GM12878 (cell line): ENCODE measurements around the gene IFITM5.

ENCODE experiments used
- EGR1 ChIP-seq, 2 experiments: IDR thresholded peaks; 1 replicate in 1 of 2; 2 replicates in 1 of 2; pipeline ENCODE4 v1.6.1; 2011 to 2012; ENCODE audit warnings: low read depth in 2 of 2, low read length in 2 of 2, borderline replicate concordance in 1 of 2, mild to moderate bottlenecking in 1 of 2, moderate library complexity in 1 of 2
- EZH2 ChIP-seq: IDR thresholded peaks from 2 replicates; pipeline ENCODE4 v1.6.1; 2012; ENCODE audit warnings: low read depth, mild to moderate bottlenecking, control low read depth, inconsistent platforms, low read length, borderline replicate concordance; ENCODE audit not compliant: control insufficient read depth
- HDGF ChIP-seq: fragments of 450-650 bp; IDR thresholded peaks from 2 replicates; pipeline ENCODE4 v1.6.1; 2016; ENCODE audit warnings: antibody characterized with exemption
- KAT2A ChIP-seq: conservative IDR thresholded peaks from 2 replicates; pipeline ENCODE4 v1.6.1; 2011; ENCODE audit warnings: low read depth, low read length; ENCODE audit not compliant: control insufficient read depth
- MYC ChIP-seq: IDR thresholded peaks from 2 replicates; pipeline ENCODE4 v1.6.1; 2011; ENCODE audit warnings: mild to moderate bottlenecking, low read length, moderate library complexity, inconsistent platforms; ENCODE audit not compliant: insufficient read depth, insufficient replicate concordance, insufficient read length, severe bottlenecking
- NFYB ChIP-seq: IDR thresholded peaks from 2 replicates; pipeline ENCODE4 v1.6.1; 2011; ENCODE audit warnings: low read depth, mild to moderate bottlenecking, low read length, improper control_type of control experiment, moderate library complexity; ENCODE audit not compliant: insufficient read depth
- POLR2A ChIP-seq: IDR thresholded peaks from 2 replicates; pipeline ENCODE4 v1.6.1; 2011; ENCODE audit warnings: low read depth, mild to moderate bottlenecking, low read length
- POLR2AphosphoS5 ChIP-seq: IDR thresholded peaks from 2 replicates; pipeline ENCODE4 v1.6.1; 2011; ENCODE audit warnings: mild to moderate bottlenecking, low read length, inconsistent platforms
- TF ChIP-seq, protein P1 (sequence below), 3 experiments: IDR thresholded peaks in 2 of 3; conservative IDR thresholded peaks in 1 of 3; 2 replicates each; pipeline ENCODE4 v1.5.1; 2011; ENCODE audit warnings: low read depth in 3 of 3, low read length in 3 of 3, mild to moderate bottlenecking in 3 of 3, control low read depth in 2 of 3, moderate library complexity in 2 of 3, inconsistent platforms in 1 of 3, mixed read lengths in 1 of 3; ENCODE audit not compliant: control insufficient read depth in 2 of 3, insufficient read depth in 1 of 3; ENCODE audit errors: extremely low read depth in 1 of 3

DNA sequence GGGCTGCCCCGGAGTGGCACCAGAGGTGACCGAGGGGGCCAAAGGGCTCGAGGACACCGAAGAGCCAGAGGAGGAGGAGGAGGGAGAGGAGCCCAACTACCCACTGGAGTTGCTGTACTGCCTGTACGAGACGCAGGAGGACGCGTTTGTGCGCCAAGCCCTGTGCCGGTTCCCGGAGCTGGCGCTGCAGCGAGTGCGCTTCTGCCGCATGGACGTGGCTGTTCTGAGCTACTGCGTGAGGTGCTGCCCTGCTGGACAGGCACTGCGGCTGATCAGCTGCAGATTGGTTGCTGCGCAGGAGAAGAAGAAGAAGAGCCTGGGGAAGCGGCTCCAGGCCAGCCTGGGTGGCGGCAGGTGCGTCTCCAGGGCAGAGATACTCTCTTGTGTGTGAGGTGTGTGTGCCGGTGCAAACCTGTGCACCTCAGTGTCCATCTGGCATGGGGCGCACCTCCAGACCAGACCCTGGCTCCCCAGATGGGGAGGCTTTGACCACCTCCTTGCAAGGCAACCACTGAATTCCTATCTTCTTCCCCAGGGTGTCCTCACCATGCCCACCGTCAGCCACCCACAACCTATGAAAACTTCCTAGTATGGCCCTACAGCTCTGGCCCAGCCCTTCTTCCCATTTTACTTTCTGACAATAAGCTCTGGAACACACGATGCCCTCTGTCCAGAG is 17.7 kb downstream of the IFITM5 start:
- no peak for TF ChIP-seq HDGF
- TF ChIP-seq, protein P1, sequence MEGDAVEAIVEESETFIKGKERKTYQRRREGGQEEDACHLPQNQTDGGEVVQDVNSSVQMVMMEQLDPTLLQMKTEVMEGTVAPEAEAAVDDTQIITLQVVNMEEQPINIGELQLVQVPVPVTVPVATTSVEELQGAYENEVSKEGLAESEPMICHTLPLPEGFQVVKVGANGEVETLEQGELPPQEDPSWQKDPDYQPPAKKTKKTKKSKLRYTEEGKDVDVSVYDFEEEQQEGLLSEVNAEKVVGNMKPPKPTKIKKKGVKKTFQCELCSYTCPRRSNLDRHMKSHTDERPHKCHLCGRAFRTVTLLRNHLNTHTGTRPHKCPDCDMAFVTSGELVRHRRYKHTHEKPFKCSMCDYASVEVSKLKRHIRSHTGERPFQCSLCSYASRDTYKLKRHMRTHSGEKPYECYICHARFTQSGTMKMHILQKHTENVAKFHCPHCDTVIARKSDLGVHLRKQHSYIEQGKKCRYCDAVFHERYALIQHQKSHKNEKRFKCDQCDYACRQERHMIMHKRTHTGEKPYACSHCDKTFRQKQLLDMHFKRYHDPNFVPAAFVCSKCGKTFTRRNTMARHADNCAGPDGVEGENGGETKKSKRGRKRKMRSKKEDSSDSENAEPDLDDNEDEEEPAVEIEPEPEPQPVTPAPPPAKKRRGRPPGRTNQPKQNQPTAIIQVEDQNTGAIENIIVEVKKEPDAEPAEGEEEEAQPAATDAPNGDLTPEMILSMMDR (IDR thresholded peaks at IDR 0.05 in 2 of 3, conservative IDR thresholded peaks at IDR 0.05 in 1 of 3; ENCODE audit: control insufficient read depth in 2 of 3, extremely low read depth in 1 of 3, insufficient read depth in 1 of 3, low read depth in 3 of 3, low read length in 3 of 3): no peak
- TF ChIP-seq EGR1 (IDR thresholded peaks at IDR 0.05; ENCODE audit: borderline replicate concordance in 1 of 2, low read depth in 2 of 2, low read length in 2 of 2): no peak
- no peak for TF ChIP-seq EZH2
- TF ChIP-seq POLR2AphosphoS5: no peak
- no peak for TF ChIP-seq POLR2A
- no peak for TF ChIP-seq MYC
- no peak for TF ChIP-seq KAT2A
- TF ChIP-seq NFYB: no peak
